SKM-1 (cell line): ENCODE results near the gene GABRG3.
"Not testable (repeated sequence)": the region's sequence is repeated elsewhere in the genome, so short reads cannot be mapped to it uniquely, and the experiment has no call there.

Experiments used
- DNase-seq: peaks from one replicate; lab custom pipeline; 2025; ENCODE audit not compliant: unreplicated experiment; lab: John Stamatoyannopoulos, UW

Gene GABRG3

GRCh38 chr15:26985050-26985449, 14.1 kb downstream of the GABRG3 start:
- DNase-seq, result no peak

GRCh38 chr15:26996250-26996649, 25.3 kb downstream of the GABRG3 start:
- no peak for DNase-seq

GRCh38 chr15:27003003-27003402, 32.0 kb downstream of the GABRG3 start:
- not testable (repeated sequence) for DNase-seq

GRCh38 chr15:27004226-27004625, 33.2 kb downstream of the GABRG3 start:
- not testable (repeated sequence) for DNase-seq

GRCh38 chr15:27017168-27017809, 46.3 kb downstream of the GABRG3 start:
- DNase-seq, result peak; percentile 67

- DNase-seq, result no peak
Observed at GRCh38 chr15:27019687-27020086, 48.7 kb downstream of the GABRG3 start.

- DNase-seq, result no peak
Observed at GRCh38 chr15:27025481-27025966, 54.5 kb downstream of the GABRG3 start.

- no peak for DNase-seq
Observed at GRCh38 chr15:27027229-27027628, 56.2 kb downstream of the GABRG3 start.

GRCh38 chr15:27028858-27029477, 58.0 kb downstream of the GABRG3 start:
- no peak for DNase-seq

GRCh38 chr15:27036210-27036609, 65.2 kb downstream of the GABRG3 start:
- no peak for DNase-seq

GRCh38 chr15:27037501-27037900, 66.5 kb downstream of the GABRG3 start:
- no peak for DNase-seq

GRCh38 chr15:27039152-27039551, 68.2 kb downstream of the GABRG3 start:
- no peak for DNase-seq

GRCh38 chr15:27042230-27042629, 71.2 kb downstream of the GABRG3 start:
- no peak for DNase-seq

GRCh38 chr15:27042646-27043045, 71.7 kb downstream of the GABRG3 start:
- DNase-seq, result no peak

- no peak for DNase-seq
Observed at GRCh38 chr15:27043770-27044169, 72.8 kb downstream of the GABRG3 start.

GRCh38 chr15:27045796-27046195, 74.8 kb downstream of the GABRG3 start:
- DNase-seq, result no peak

GRCh38 chr15:27046880-27047279, 75.9 kb downstream of the GABRG3 start:
- DNase-seq, result no peak

- no peak for DNase-seq
Observed at GRCh38 chr15:27050163-27050562, 79.2 kb downstream of the GABRG3 start.

- no peak for DNase-seq
Observed at GRCh38 chr15:27054426-27054825, 83.4 kb downstream of the GABRG3 start.

- DNase-seq, result no peak
Observed at GRCh38 chr15:27057904-27058645, 87.1 kb downstream of the GABRG3 start.

- no peak for DNase-seq
Observed at GRCh38 chr15:27058939-27059338, 88.0 kb downstream of the GABRG3 start.

GRCh38 chr15:27059610-27060202, 88.7 kb downstream of the GABRG3 start:
- peak; percentile 12 for DNase-seq
